RWPE2 (cell line): ENCODE measurements around the gene EDARADD.
"Not testable (repeated sequence)": the region's sequence is repeated elsewhere in the genome, so short reads cannot be mapped to it uniquely, and the experiment has no call there.

Source experiments
- ATAC-seq: fragments of 200-7000 bp; cut with Tn5 transposase; 3 replicates; pipeline ENCODE4 v1.9.1; 2021; ENCODE audit warnings: low read depth
- DNase-seq: peaks from one replicate; pipeline ENCODE4 v3.0.0-alpha.2; 2020; ENCODE audit warnings: low spot score
- H3K27ac ChIP-seq: fragments of 450-650 bp; 2 replicates; pipeline ENCODE4 v1.5.1; 2017; ENCODE audit warnings: mild to moderate bottlenecking; ENCODE audit not compliant: poor library complexity, severe bottlenecking
- H3K27me3 ChIP-seq: fragments of 250-450 bp; sonication (Bioruptor Pico); 2 replicates; pipeline ENCODE4 v1.5.1; 2021; ENCODE audit warnings: mild to moderate bottlenecking, moderate library complexity; ENCODE audit not compliant: insufficient read depth, poor library complexity, severe bottlenecking
- H3K36me3 ChIP-seq: fragments of 250-450 bp; sonication (Bioruptor Pico); 2 replicates; pipeline ENCODE4 v1.5.1; 2020; ENCODE audit warnings: low read depth, mild to moderate bottlenecking, moderate library complexity
- H3K4me1 ChIP-seq: fragments of 250-450 bp; sonication (Bioruptor Pico); 2 replicates; pipeline ENCODE4 v1.5.1; 2021; ENCODE audit warnings: mild to moderate bottlenecking, moderate library complexity; ENCODE audit not compliant: insufficient read depth, poor library complexity, severe bottlenecking
- H3K4me3 ChIP-seq: fragments of 250-450 bp; sonication (Bioruptor Pico); 2 replicates; pipeline ENCODE4 v1.5.1; 2021; ENCODE audit warnings: mild to moderate bottlenecking, moderate library complexity; ENCODE audit not compliant: severe bottlenecking
- H3K9me3 ChIP-seq: fragments of 250-450 bp; sonication (Bioruptor Pico); 2 replicates; pipeline ENCODE4 v1.5.1; 2021; ENCODE audit warnings: mild to moderate bottlenecking, moderate library complexity; ENCODE audit not compliant: severe bottlenecking
- TF ChIP-seq, protein P1 (sequence below): fragments of 450-650 bp; IDR thresholded peaks from one replicate; pipeline ENCODE4 v1.5.1; 2017; ENCODE audit warnings: mild to moderate bottlenecking, moderate library complexity; ENCODE audit not compliant: poor library complexity, severe bottlenecking

The EDARADD gene

DNA sequence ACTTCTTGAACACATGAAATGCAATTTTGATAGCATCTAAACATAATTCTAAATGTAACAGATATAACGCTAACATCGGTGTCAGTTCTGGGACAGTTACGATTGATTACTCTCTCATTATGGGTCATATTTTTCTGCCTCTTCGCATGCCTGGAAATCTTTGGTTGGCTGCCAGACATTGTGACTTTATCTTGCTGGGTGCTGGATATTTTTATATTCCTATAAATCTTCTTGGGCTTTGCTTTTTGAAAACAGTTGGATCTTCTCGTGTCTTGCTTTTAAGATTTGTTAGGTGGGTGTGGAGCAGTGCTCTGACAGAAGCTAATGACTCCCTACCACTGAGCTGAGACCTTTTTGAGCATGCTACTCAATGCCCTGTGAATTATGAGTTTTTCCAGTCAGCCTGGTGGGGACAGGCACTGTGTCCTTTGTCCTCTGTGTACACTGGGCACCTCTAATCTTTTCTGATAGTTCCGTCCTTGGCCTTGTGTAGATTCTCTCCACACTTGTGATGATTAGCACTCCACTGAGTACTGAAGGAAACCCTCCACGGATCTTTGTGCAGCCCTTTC is 28.0 kb upstream of the EDARADD start:
- no peaks in the 10 kb centered on the region for H3K4me1 ChIP-seq
- no peak overlapping the region for H3K4me3 ChIP-seq
- no peaks in the 10 kb centered on the region for H3K9me3 ChIP-seq
- H3K27me3 ChIP-seq: no peaks in the 10 kb centered on the region
- ATAC-seq (no peak), DNase-seq (no peak)
- TF ChIP-seq, protein P1, sequence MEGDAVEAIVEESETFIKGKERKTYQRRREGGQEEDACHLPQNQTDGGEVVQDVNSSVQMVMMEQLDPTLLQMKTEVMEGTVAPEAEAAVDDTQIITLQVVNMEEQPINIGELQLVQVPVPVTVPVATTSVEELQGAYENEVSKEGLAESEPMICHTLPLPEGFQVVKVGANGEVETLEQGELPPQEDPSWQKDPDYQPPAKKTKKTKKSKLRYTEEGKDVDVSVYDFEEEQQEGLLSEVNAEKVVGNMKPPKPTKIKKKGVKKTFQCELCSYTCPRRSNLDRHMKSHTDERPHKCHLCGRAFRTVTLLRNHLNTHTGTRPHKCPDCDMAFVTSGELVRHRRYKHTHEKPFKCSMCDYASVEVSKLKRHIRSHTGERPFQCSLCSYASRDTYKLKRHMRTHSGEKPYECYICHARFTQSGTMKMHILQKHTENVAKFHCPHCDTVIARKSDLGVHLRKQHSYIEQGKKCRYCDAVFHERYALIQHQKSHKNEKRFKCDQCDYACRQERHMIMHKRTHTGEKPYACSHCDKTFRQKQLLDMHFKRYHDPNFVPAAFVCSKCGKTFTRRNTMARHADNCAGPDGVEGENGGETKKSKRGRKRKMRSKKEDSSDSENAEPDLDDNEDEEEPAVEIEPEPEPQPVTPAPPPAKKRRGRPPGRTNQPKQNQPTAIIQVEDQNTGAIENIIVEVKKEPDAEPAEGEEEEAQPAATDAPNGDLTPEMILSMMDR: no peak
- H3K36me3 ChIP-seq: no peaks in the 10 kb centered on the region
- H3K27ac ChIP-seq: no peak overlapping the region

- not testable (repeated sequence) for ATAC-seq, DNase-seq, H3K4me3 ChIP-seq, H3K27me3 ChIP-seq, H3K9me3 ChIP-seq, H3K27ac ChIP-seq, H3K36me3 ChIP-seq, H3K4me1 ChIP-seq
Observed at GRCh38 chr1:236366681-236367080, 27.4 kb upstream of the EDARADD start.

DNA sequence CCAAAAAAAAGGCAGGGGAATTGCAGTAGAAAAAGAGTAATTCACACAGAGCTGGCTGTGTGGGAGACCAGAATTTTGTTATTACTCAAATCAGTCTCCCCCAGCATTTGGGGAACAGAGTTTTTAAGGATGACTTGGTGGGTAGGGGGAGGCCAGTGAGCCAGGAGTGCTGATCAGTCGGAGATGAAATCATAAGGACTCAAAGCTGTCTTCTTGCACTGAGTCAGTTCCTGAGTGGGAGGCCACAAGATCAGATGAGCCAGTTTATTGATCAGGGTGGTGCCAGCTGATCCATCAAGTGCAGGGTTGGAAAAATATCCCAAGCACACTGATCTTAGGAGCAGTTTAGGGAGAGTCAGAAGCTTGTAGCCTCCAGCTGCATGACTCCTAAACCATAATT is 23.7 kb upstream of the EDARADD start:
- no peak overlapping the region for H3K4me3 ChIP-seq
- H3K4me1 ChIP-seq: no peaks in the 10 kb centered on the region
- H3K27ac ChIP-seq: no peak overlapping the region
- TF ChIP-seq, protein P1: no peak
- DNase-seq (no peak), ATAC-seq (no peak)
- H3K9me3 ChIP-seq: no peaks in the 10 kb centered on the region
- H3K27me3 ChIP-seq: no peaks in the 10 kb centered on the region
- no peaks in the 10 kb centered on the region for H3K36me3 ChIP-seq

GRCh38 chr1:236371083-236371482 is 23.0 kb upstream of the EDARADD start:
- H3K9me3 ChIP-seq: no peaks in the 10 kb centered on the region
- ATAC-seq: no peak
- H3K27me3 ChIP-seq: no peaks in the 10 kb centered on the region
- TF ChIP-seq, protein P1: no peak
- no peaks in the 10 kb centered on the region for H3K4me1 ChIP-seq
- no peak overlapping the region for H3K4me3 ChIP-seq
- H3K36me3 ChIP-seq: no peaks in the 10 kb centered on the region
- H3K27ac ChIP-seq: no peak overlapping the region
- no peak for DNase-seq

DNA sequence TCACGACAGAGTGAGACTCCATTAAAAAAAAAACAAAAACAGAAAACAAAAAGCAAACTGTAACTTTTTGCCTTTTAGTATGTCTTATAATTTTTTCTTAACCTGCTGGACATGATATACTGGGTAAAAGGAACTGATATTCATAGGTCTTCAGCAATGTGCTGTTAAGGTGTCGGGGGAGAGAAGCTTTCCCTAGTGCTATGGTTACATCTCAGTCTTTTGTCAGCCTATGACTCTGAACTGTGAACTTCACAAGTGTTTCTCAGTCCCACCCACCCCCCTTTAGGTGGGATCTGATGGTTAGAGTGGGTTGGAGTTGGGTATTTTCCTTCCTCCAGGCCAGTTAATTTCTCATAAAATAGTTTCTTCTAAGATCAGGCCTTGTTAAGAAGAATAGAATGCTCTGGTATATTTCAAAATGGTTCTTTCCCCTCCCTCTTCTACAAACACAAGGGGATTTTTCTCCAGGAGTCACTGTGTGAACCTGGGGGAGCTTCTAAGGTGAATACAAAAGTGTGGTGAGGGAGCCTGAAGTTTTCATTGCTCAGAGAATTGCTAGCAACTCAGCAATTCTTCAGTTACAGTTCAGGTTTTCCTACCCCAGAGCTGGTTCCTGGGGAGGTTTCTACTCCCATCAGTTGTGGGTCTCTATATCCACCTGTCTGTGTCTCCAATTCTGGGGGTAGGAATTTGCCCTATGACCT is 16.1 kb upstream of the EDARADD start:
- TF ChIP-seq, protein P1: no peak
- no peaks in the 10 kb centered on the region for H3K36me3 ChIP-seq
- ATAC-seq: no peak

More for the DNA sequence above, 16.1 kb upstream of the EDARADD start:
- H3K9me3 ChIP-seq: no peaks in the 10 kb centered on the region
- H3K4me1 ChIP-seq: no peaks in the 10 kb centered on the region
- H3K27me3 ChIP-seq: no peaks in the 10 kb centered on the region
- no peak overlapping the region for H3K27ac ChIP-seq
- H3K4me3 ChIP-seq: no peak overlapping the region
- no peak for DNase-seq
